Fibroblast of gingiva (primary cell): ENCODE data around the gene VWF.

ENCODE experiments used
- DNase-seq: peaks from one replicate; pipeline ENCODE4 v3.0.0-alpha.2; 2011; ENCODE audit warnings: low read depth

VWF gene

GRCh38 chr12:5912437-5913334, 211.8 kb downstream of the VWF start:
- DNase-seq, result no peak

GRCh38 chr12:5912011-5912410, 212.5 kb downstream of the VWF start:
- no peak for DNase-seq

GRCh38 chr12:5910790-5911548, 213.5 kb downstream of the VWF start:
- DNase-seq, result no peak

GRCh38 chr12:5909560-5909959, 214.9 kb downstream of the VWF start:
- DNase-seq, result no peak

- DNase-seq, result no peak
These were observed 216.2 kb downstream of the VWF start for GRCh38 chr12:5908251-5908650.

- no peak for DNase-seq
These were observed 216.7 kb downstream of the VWF start for GRCh38 chr12:5907807-5908206.

GRCh38 chr12:5905757-5906156, 218.7 kb downstream of the VWF start:
- DNase-seq, result no peak

GRCh38 chr12:5904969-5905368, 219.5 kb downstream of the VWF start:
- no peak for DNase-seq

- DNase-seq, result no peak
These were observed 220.0 kb downstream of the VWF start for GRCh38 chr12:5904441-5904840.

GRCh38 chr12:5902736-5903135, 221.7 kb downstream of the VWF start:
- no peak for DNase-seq

- no peak for DNase-seq
These were observed 223.1 kb downstream of the VWF start for GRCh38 chr12:5901416-5901815.

GRCh38 chr12:5900533-5901205, 223.8 kb downstream of the VWF start:
- no peak for DNase-seq

- DNase-seq, result no peak
These were observed 224.4 kb downstream of the VWF start for GRCh38 chr12:5900076-5900475.

- DNase-seq, result no peak
These were observed 224.8 kb downstream of the VWF start for GRCh38 chr12:5899675-5900074.

GRCh38 chr12:5898874-5899273, 225.6 kb downstream of the VWF start:
- DNase-seq, result no peak
